HG03442 (cell line): ENCODE data around the gene PUSL1.
"Not testable (repeated sequence)": the region's sequence is repeated elsewhere in the genome, so short reads cannot be mapped to it uniquely, and the experiment has no call there.

Experiments used
- ATAC-seq: cut with Tn5 transposase; IDR thresholded peaks from one replicate; pipeline ENCODE4 v1.9.1; 2021; ENCODE audit warnings: mild to moderate bottlenecking, moderate library complexity; ENCODE audit not compliant: unreplicated experiment

Gene PUSL1

GRCh38 chr1:1307261-1307922 lies 1.0 kb upstream of the PUSL1 start:
- ATAC-seq, result peak; percentile 2

- ATAC-seq, result no peak
These were observed 406 bp downstream of the PUSL1 start for GRCh38 chr1:1308756-1309250.

DNA sequence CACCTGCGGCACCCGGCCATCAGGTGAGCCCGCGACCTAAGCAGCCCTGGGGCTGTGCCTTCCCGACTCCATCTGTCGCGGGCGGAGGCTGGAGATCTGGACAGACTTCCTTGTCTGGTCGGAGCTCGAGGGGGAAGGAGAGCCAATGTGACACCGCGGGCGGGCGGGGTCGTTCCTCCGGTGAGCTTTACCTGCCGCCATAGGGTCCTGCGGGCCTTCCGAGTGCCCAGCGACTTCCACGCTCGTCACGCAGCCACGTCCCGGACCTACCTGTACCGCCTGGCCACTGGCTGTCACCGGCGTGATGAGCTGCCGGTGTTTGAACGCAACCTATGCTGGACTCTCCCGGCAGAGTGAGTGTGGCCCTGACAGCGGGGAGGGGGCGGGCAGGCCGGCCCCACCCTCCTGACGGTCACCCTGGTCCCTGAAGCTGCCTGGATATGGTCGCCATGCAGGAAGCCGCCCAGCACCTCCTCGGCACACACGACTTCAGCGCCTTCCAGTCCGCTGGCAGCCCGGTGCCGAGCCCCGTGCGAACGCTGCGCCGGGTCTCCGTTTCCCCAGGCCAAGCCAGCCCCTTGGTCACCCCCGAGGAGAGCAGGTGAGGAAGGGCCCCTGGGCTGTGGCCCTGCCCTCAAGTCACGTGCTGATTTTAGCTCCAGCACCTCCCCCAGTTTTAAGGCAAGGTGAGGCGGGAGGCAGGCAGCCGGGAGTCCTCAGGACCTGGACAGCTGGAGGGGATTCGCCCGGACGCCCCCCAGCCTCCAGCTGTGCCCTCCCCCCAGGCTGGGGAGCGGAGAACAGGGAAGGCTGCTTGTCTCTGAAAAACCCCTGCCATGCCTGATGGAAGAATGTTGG lies 1.1 kb downstream of the PUSL1 start:
- no peak for ATAC-seq

- ATAC-seq, result no peak
These were observed 1.6 kb downstream of the PUSL1 start for GRCh38 chr1:1310109-1310385.

DNA sequence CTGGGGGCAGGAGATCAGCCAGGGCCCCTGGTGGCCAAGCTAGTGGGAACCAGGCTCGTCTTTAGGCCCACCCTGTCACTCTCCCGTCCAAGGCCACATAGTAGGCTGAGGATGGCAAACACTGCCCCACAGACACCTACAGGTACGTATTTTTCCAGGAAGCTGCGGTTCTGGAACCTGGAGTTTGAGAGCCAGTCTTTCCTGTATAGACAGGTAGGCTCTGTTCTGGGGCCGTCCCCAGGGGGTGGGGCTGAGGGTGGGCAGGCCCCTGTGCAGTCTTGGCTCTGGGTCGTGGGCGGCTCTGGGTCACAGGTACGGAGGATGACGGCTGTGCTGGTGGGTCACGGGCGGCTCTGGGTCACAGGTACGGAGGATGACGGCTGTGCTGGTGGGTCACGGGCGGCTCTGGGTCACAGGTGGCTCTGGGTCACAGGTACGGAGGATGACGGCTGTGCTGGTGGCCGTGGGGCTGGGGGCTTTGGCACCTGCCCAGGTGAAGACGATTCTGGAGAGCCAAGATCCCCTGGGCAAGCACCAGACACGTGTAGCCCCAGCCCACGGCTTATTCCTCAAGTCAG lies 2.2 kb downstream of the PUSL1 start:
- ATAC-seq, result no peak

- ATAC-seq, result no peak
These were observed 3.0 kb downstream of the PUSL1 start for GRCh38 chr1:1311107-1312104.

- ATAC-seq, result no peak
These were observed 4.3 kb downstream of the PUSL1 start for GRCh38 chr1:1312450-1313314.

DNA sequence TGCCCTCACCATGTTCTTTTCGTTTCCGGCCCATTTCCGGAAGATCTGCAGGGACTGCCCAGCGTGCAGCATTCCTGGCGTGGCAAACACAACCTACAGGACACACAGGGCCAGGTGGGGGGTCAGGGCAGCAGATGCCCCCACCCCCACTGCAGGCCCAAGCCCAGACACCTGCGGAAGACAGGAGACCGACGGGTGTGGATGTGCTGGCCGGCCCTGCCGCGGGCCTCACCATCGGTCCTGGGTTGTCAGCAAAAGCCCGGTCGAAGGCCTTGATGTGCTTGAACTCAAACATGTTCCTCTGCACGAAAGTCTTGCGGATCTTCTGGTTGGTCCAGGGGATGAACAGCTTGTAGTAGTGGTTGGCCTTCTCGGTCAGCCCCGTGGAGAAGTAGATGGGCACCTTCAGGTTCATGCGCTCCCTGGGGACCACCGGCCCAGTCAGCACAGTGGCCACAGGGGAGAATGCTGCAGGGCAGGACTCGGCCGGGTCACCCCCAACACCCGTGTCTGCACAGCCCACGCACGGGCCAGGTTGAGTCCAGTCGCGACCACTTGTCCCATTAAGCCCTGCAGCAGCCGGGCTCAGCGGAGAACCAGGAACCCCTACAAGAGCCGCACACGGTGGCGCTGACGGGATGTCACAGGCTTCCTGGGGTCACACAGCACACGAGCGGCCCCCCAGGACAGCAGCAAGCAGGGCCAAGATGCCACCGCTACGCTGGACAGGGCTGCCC lies 5.3 kb downstream of the PUSL1 start:
- ATAC-seq, result no peak

DNA sequence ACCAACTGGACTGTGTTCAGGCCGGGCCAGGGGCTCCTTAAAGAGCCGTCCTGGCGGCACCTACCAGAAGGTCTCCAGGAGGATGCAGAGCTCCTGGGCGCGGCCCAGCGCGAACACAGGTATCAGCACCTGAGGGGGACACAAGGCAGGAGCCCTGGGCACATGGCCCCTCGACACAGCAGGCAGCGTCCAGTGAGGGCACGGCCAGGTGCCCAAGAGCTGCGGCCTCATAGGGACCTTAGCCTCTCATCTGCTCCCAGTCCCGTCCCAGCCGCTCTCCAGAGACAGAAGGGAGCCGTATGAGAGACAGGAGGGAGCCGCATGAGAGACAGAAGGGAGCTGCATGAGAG lies 5.8 kb downstream of the PUSL1 start:
- ATAC-seq, result no peak

GRCh38 chr1:1314678-1315335 lies 6.4 kb downstream of the PUSL1 start:
- ATAC-seq, result no peak

- ATAC-seq, result no peak
These were observed 7.1 kb downstream of the PUSL1 start for GRCh38 chr1:1315435-1315954.

- not testable (repeated sequence) for ATAC-seq
These were observed 7.8 kb downstream of the PUSL1 start for GRCh38 chr1:1316199-1316598.

DNA sequence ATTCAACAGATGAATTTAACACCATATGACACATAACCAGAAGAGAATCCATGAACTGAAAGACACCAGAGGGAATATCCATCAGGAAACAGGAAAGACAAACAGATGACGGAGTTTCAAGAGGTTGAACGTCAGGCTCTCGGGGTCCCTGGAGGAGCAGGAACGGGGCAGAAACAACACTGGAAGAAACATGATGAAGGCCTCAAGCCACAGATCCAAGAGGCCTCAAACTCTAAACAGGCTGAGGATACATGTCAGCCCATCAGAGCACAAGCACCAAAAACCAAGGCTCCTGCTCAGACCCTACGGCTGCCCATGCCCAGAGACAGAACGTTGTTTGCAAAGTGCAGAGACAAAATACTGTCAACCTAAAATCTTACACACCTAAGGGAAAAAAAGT lies 9.0 kb downstream of the PUSL1 start:
- no peak for ATAC-seq

DNA sequence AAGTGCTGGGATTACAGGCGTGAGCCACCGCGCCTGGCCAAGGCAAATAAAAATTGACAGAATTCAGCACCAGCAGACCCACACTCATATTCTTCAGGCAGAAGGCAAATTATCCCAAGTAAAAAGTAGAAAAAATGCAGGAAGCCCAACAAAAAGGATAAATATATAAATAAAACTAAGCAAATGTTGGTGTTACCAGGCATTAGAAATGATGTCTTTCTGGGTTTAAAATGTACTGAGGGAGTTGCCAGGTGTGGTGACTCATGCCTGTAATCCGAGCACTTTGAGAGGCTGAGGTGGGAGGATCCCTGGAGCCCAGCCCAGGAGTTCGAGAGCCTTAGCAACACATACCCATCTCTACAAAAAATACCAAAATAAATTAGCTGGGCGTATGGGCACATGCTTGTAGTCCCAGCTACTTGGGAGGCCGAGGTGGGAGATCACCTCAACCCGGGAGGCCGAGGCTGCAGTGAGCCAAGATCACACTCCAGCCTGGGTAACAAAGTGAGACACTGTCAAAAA lies 9.8 kb downstream of the PUSL1 start:
- no peak for ATAC-seq

DNA sequence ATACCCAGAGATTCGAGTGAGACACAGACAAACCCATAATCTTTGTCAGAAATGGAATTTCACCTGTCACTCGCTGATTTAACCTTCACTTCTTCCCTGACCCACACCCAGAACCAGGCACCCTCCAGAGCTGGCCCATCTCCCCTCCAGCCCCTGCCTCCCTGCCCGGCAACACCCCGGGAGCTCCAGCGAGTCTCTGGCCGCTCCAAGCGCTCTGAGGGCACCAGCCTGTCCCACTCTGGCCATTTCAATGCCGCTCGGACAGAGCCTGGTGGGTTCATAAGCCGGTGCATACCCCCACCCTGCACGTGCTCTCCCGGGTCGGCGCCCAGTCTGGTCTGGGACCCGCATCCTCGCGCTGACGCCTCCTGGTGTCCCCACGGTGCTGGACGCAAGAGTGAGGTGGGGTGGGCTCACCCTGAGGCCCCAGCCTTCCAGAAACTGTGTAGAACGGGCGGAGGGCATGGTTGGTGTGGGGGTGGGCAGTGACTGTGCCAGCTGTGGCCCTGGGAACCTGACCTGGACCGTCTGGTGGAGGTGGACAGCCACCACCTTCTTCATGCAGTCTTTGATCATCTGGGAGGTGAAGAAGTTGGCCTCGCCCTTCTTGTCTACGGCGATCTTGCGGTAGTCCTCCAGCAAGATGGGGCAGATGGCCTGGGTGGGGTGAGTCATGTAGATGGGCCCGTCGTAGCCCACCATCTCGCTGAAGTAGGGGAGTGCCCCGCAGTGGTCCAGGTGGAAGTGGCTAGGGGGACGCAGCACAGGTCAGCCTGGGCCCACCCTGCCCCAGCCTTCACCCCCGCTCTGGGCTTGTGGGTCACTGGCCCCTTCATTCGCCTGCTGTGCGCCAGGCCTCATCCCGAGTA lies 10.6 kb downstream of the PUSL1 start:
- ATAC-seq, result no peak

GRCh38 chr1:1319646-1319941 lies 11.2 kb downstream of the PUSL1 start:
- no peak for ATAC-seq

GRCh38 chr1:1320666-1321448 lies 12.5 kb downstream of the PUSL1 start:
- no peak for ATAC-seq
